ENCODE measurements around the gene TMEM119. TPM values are rescaled to one million over a fixed set of nuclear protein-coding genes. Genes with fewer than 3 reads are reported as not detected.

Gene TMEM119
- total and polyA plus RNA-seq, 2 of the 8 experiments (the other 6 are each of a cell fraction or from before 2014, with no cell fraction given) = 0.35 to 0.61 TPM

DNA sequence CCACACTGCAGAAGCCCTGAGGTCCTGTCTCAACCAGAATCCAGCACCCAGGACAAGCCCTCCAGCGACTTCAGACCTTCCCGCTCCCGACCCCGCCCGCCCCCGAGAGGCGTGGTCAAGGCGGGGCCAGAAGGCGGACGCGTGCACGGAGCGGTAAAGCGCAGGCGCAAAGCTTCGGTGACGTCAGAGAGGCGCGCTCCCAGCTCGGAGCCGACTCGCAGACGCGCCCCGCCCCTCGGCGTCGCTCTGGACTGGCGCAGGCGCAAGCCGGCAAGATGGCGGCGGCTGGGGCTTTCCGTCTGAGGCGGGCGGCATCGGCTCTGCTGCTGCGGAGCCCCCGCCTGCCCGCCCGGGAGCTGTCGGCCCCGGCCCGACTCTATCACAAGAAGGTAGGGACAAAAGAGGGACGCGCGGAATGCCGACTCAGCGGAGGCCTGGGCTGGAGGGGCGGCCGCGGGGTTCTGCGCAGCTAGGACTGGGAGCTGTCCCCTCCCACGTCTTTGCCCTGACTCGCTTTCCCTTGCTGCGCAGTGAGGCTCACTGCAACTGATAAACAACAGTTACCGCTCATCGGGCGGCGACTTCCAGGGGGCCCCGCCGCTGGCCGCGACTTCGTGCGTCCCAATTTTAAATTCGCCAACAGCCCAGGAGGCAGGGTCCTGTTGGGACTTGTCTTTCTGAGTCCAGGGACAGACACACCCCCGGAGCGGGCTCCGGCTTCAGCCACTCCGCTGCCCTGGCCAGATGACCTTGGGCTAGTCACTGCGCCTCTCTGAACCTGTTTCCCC is 35.3 kb downstream of the TMEM119 start, which contains the start of gene ISCU (continued):
- TF ChIP-seq, protein P1, sequence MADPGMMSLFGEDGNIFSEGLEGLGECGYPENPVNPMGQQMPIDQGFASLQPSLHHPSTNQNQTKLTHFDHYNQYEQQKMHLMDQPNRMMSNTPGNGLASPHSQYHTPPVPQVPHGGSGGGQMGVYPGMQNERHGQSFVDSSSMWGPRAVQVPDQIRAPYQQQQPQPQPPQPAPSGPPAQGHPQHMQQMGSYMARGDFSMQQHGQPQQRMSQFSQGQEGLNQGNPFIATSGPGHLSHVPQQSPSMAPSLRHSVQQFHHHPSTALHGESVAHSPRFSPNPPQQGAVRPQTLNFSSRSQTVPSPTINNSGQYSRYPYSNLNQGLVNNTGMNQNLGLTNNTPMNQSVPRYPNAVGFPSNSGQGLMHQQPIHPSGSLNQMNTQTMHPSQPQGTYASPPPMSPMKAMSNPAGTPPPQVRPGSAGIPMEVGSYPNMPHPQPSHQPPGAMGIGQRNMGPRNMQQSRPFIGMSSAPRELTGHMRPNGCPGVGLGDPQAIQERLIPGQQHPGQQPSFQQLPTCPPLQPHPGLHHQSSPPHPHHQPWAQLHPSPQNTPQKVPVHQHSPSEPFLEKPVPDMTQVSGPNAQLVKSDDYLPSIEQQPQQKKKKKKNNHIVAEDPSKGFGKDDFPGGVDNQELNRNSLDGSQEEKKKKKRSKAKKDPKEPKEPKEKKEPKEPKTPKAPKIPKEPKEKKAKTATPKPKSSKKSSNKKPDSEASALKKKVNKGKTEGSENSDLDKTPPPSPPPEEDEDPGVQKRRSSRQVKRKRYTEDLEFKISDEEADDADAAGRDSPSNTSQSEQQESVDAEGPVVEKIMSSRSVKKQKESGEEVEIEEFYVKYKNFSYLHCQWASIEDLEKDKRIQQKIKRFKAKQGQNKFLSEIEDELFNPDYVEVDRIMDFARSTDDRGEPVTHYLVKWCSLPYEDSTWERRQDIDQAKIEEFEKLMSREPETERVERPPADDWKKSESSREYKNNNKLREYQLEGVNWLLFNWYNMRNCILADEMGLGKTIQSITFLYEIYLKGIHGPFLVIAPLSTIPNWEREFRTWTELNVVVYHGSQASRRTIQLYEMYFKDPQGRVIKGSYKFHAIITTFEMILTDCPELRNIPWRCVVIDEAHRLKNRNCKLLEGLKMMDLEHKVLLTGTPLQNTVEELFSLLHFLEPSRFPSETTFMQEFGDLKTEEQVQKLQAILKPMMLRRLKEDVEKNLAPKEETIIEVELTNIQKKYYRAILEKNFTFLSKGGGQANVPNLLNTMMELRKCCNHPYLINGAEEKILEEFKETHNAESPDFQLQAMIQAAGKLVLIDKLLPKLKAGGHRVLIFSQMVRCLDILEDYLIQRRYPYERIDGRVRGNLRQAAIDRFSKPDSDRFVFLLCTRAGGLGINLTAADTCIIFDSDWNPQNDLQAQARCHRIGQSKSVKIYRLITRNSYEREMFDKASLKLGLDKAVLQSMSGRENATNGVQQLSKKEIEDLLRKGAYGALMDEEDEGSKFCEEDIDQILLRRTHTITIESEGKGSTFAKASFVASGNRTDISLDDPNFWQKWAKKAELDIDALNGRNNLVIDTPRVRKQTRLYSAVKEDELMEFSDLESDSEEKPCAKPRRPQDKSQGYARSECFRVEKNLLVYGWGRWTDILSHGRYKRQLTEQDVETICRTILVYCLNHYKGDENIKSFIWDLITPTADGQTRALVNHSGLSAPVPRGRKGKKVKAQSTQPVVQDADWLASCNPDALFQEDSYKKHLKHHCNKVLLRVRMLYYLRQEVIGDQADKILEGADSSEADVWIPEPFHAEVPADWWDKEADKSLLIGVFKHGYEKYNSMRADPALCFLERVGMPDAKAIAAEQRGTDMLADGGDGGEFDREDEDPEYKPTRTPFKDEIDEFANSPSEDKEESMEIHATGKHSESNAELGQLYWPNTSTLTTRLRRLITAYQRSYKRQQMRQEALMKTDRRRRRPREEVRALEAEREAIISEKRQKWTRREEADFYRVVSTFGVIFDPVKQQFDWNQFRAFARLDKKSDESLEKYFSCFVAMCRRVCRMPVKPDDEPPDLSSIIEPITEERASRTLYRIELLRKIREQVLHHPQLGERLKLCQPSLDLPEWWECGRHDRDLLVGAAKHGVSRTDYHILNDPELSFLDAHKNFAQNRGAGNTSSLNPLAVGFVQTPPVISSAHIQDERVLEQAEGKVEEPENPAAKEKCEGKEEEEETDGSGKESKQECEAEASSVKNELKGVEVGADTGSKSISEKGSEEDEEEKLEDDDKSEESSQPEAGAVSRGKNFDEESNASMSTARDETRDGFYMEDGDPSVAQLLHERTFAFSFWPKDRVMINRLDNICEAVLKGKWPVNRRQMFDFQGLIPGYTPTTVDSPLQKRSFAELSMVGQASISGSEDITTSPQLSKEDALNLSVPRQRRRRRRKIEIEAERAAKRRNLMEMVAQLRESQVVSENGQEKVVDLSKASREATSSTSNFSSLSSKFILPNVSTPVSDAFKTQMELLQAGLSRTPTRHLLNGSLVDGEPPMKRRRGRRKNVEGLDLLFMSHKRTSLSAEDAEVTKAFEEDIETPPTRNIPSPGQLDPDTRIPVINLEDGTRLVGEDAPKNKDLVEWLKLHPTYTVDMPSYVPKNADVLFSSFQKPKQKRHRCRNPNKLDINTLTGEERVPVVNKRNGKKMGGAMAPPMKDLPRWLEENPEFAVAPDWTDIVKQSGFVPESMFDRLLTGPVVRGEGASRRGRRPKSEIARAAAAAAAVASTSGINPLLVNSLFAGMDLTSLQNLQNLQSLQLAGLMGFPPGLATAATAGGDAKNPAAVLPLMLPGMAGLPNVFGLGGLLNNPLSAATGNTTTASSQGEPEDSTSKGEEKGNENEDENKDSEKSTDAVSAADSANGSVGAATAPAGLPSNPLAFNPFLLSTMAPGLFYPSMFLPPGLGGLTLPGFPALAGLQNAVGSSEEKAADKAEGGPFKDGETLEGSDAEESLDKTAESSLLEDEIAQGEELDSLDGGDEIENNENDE (IDR thresholded peaks at IDR 0.05; ENCODE audit: insufficient replicate concordance, low read length) = no peak
- no peak for TF ChIP-seq MAFK (IDR thresholded peaks at IDR 0.05; ENCODE audit: low read depth, low read length)
- peak; percentile 96 for TF ChIP-seq YY1 (IDR thresholded peaks at IDR 0.05; ENCODE audit: low read depth, low read length)
- peak; percentile 60 for TF ChIP-seq TBP (IDR thresholded peaks at IDR 0.05; ENCODE audit: low read depth, low read length)
- no peak for TF ChIP-seq EP300 (IDR thresholded peaks at IDR 0.05; ENCODE audit: borderline replicate concordance in 1 of 2, low read depth in 2 of 2, low read length in 2 of 2)
- no peak for TF ChIP-seq CTBP2 (IDR thresholded peaks at IDR 0.05; ENCODE audit: borderline replicate concordance, insufficient read depth, insufficient read length, low read length)
- no peak for TF ChIP-seq CHD1 (IDR thresholded peaks at IDR 0.05; ENCODE audit: low read depth, low read length)
- peak; percentile 97 for TF ChIP-seq CREB1 (IDR thresholded peaks at IDR 0.05)
- peak; percentile 85 to 94 for TF ChIP-seq POLR2A (IDR thresholded peaks at IDR 0.05; ENCODE audit: control extremely low read depth in 1 of 2, low read depth in 2 of 2, low read length in 2 of 2)
- TF ChIP-seq NRF1 (IDR thresholded peaks at IDR 0.05; ENCODE audit: low read depth, low read length) = peak; percentile 56
- TF ChIP-seq SUZ12 (IDR thresholded peaks at IDR 0.05; ENCODE audit: low read length) = no peak
